Activated T-cell treated with anti-CD3 and anti-CD28 coated beads, Interleukin-2, amount 50 U/mL, for 1 hour (primary cell): ENCODE results near the gene PRDM16.

Source experiments
- DNase-seq: peaks from one replicate; pipeline ENCODE4 v3.0.0-alpha.2; 2020

The PRDM16 gene

GRCh38 chr1:3190256-3191041 lies 121.4 kb downstream of the PRDM16 start:
- DNase-seq = no peak

- DNase-seq = no peak
Observed at GRCh38 chr1:3192361-3192760, 123.4 kb downstream of the PRDM16 start.

- no peak for DNase-seq
Observed at GRCh38 chr1:3192825-3193224, 123.8 kb downstream of the PRDM16 start.

- no peak for DNase-seq
Observed at GRCh38 chr1:3193811-3194210, 124.8 kb downstream of the PRDM16 start.

- no peak for DNase-seq
Observed at GRCh38 chr1:3194760-3195479, 125.9 kb downstream of the PRDM16 start.

- DNase-seq = no peak
Observed at GRCh38 chr1:3195480-3195815, 126.4 kb downstream of the PRDM16 start.

- no peak for DNase-seq
Observed at GRCh38 chr1:3195966-3196515, 127.0 kb downstream of the PRDM16 start.

- DNase-seq = no peak
Observed at GRCh38 chr1:3196577-3197245, 127.7 kb downstream of the PRDM16 start.

GRCh38 chr1:3197781-3198316 lies 128.8 kb downstream of the PRDM16 start:
- no peak for DNase-seq

GRCh38 chr1:3198371-3199271 lies 129.6 kb downstream of the PRDM16 start:
- no peak for DNase-seq

- DNase-seq = no peak
Observed at GRCh38 chr1:3204725-3205124, 135.7 kb downstream of the PRDM16 start.

- DNase-seq = no peak
Observed at GRCh38 chr1:3205815-3206214, 136.8 kb downstream of the PRDM16 start.

GRCh38 chr1:3206696-3207095 lies 137.7 kb downstream of the PRDM16 start:
- no peak for DNase-seq

GRCh38 chr1:3207217-3207848 lies 138.3 kb downstream of the PRDM16 start:
- DNase-seq = no peak

- DNase-seq = no peak
Observed at GRCh38 chr1:3208819-3209200, 139.8 kb downstream of the PRDM16 start.

GRCh38 chr1:3209201-3209600 lies 140.2 kb downstream of the PRDM16 start:
- DNase-seq = no peak

- DNase-seq = no peak
Observed at GRCh38 chr1:3211582-3212375, 142.8 kb downstream of the PRDM16 start.

- DNase-seq = no peak
Observed at GRCh38 chr1:3212453-3213355, 143.7 kb downstream of the PRDM16 start.

GRCh38 chr1:3213730-3214129 lies 144.7 kb downstream of the PRDM16 start:
- no peak for DNase-seq
